HG03025 (cell line): ENCODE results near the gene HFE.
"Not testable (repeated sequence)": the region's sequence is repeated elsewhere in the genome, so short reads cannot be mapped to it uniquely, and the experiment has no call there.

Experiments used
- ATAC-seq: cut with Tn5 transposase; IDR thresholded peaks from one replicate; pipeline ENCODE4 v1.9.1; 2021; ENCODE audit warnings: mild to moderate bottlenecking, moderate library complexity; ENCODE audit not compliant: unreplicated experiment, low FRiP score

HFE gene

GRCh38 chr6:26087284-26088115 lies at the start of gene HFE:
HFE (plus strand) TSS chr6:26087429; CDS start chr6:26087441, 12 bp downstream.
- no peak for ATAC-seq

- no peak for ATAC-seq
Measured at GRCh38 chr6:26041946-26042345, 45.3 kb upstream of the HFE start.

GRCh38 chr6:26043384-26044139 lies 43.7 kb upstream of the HFE start:
- peak; percentile 65 for ATAC-seq

DNA sequence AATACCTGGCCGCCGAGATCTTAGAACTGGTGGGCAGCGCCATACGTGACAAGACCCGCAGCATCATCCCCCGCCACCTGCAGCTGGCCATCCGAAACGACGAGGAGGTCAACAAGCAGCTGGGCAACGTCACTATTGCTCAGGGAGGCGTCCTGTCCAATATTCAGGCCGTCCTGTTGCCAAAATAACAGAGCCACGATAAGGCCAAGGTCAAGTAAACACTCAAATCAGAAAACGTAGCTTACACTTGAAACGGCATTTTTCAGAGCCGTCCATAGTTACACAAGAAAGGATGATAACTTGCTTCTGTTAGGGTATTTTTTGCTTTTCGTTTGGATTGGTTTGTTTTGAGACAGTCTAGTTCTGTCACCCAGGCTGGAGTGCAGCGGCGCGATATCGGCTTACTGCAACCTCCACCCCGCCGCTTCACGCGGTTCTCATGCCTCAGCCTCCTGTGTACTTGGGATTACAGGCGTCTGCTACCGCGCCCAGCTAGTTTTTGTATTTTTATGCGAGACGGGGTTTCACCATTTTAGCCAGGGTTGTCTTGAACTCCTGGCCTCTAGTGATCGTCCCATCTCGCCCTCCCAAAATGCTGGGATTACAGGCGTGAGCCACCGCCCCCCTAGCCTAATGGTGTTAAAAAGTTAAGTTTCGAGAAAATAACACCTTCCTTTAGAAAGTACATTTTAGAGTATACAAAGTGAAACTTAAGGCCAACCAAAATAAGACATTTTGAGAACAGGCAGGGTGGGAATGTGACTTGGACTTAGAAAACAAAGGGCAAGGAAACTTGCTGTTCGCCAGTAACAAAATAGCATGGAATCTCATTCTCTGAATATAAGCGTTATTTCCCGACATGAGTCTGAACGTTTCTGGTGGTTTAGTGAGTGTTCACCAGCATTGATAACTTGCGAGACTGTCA lies 42.8 kb upstream of the HFE start:
- ATAC-seq = peak; percentile 29

DNA sequence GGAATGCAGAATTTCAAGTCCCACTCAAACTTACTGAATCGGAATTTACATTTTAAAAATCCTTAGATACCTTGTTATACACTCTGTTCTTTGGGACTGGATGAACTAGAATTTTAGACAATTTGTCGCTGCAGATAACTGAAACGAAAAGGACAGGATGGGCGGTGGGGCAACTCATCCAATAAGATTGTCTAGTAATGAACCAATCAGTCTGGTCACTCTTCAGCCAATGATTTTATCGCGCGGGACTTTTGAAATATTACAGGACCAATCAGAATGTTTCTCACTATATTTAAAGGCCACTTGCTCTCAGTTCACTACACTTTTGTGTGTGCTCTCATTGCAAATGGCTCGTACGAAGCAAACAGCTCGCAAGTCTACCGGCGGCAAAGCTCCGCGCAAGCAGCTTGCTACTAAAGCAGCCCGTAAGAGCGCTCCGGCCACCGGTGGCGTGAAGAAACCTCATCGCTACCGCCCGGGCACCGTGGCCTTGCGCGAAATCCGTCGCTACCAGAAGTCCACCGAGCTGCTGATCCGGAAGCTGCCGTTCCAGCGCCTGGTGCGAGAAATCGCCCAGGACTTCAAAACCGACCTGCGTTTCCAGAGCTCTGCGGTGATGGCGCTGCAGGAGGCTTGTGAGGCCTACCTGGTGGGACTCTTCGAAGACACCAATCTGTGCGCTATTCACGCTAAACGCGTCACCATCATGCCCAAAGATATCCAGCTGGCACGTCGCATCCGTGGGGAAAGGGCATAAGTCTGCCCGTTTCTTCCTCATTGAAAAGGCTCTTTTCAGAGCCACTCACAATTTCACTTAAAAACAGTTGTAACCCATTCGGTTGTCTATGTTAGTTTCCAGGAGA lies 41.9 kb upstream of the HFE start:
- ATAC-seq = peak; percentile 46

GRCh38 chr6:26045928-26046368 lies 41.3 kb upstream of the HFE start:
- ATAC-seq = no peak

- not testable (repeated sequence) for ATAC-seq
Measured at GRCh38 chr6:26047329-26047728, 39.9 kb upstream of the HFE start.

- no peak for ATAC-seq
Measured at GRCh38 chr6:26048590-26048989, 38.6 kb upstream of the HFE start.

GRCh38 chr6:26051665-26052310 lies 35.4 kb upstream of the HFE start:
- no peak for ATAC-seq

DNA sequence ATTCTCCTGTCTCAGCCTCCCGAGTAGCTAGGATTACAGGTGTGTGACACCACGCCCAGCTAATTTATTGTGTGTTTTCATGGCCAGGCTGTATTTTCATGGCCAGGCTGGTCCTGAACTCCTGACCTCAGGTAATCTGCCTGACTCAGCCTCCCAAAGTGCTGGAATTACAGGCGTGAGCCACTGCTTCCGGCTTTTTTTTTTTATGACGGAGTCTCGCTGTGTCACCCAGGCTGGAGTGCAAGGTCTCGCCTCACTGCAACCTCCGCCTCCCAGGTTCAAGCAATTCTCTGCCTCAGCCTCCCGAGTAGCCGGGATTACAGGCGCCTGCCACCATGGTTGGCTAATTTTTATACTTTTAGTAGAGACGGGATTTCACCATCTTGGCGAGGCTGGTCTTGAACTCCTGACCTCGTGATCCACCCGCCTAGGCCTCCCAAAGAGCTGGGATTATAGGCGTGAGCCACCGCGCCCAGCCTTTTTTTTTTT lies 34.4 kb upstream of the HFE start:
- not testable (repeated sequence) for ATAC-seq

- no peak for ATAC-seq
Measured at GRCh38 chr6:26053992-26054780, 33.0 kb upstream of the HFE start.

DNA sequence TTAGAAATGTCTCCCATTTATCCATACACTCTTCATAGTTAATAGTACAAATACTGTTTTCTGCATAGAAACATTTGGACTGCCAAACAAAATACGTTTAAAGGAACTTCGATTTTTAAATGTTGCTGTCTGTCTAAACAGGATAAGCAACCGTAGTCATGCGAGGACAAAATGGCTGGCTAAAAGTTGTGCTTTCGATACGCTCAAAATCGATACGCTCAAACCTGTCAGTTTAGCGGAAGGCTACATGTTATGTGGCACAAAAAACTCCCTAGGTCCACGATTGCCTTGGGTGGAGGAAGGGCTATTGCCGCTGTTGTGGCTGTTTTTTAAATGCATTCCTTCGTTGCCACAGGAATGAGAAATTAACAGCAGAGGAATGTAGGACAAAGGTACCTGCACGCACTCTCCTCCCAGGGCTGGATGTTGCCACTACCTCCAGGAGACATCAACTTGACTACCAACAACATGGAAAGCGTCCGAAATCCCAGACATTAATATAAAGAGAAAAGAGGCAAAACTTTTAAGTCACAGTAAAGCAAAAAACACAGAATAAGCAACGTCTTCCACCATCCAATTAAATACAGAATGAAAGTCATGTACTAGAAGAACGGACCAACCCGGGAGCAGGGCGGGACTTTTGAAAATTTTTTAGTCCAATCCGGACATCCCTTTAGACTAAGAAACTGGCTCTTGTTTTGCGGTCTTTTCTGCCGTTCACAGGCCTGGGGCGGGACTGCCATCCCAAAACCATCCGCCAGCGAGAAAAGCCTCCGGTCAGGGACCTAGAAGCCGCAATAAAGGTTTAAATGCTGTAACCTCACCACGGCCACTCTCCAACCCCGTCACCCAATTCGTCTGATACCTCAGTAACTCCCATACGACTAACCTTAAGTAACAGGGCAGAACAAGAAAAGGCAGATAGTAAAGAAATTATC lies 32.2 kb upstream of the HFE start:
- ATAC-seq = peak; percentile 59

DNA sequence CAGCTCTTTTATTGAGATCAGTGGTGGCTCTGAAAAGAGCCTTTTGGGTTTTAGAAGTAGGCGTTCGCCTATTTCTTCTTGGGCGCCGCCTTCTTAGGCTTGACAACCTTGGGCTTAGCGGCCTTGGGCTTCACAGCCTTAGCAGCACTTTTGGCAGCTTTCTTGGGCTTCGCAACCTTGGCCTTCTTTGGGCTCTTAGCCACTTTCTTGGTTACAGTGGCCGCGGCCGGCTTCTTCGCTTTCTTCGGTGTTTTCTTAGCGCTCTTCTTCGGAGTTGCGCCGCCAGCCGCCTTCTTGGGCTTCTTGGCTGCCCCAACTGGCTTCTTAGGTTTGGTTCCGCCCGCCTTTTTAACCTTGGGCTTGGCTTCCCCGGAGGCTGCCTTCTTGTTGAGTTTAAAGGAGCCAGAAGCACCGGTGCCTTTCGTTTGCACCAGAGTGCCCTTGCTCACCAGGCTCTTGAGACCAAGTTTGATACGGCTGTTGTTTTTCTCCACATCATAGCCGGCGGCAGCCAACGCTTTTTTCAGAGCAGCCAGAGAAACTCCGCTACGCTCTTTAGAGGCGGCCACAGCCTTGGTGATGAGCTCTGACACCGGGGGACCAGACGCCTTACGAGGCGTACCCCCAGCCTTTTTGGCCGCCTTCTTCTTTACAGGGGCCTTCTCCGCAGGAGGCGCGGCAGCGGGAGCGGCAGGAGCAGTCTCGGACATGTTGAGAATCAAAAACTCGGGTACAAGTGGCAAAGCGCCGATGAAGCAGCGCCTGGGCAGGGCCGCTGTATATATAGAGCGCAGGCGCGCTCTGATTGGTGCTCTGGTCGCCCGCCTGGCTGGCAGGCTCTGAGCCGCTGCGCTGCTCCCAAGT lies 31.3 kb upstream of the HFE start:
- ATAC-seq = peak; percentile 67

DNA sequence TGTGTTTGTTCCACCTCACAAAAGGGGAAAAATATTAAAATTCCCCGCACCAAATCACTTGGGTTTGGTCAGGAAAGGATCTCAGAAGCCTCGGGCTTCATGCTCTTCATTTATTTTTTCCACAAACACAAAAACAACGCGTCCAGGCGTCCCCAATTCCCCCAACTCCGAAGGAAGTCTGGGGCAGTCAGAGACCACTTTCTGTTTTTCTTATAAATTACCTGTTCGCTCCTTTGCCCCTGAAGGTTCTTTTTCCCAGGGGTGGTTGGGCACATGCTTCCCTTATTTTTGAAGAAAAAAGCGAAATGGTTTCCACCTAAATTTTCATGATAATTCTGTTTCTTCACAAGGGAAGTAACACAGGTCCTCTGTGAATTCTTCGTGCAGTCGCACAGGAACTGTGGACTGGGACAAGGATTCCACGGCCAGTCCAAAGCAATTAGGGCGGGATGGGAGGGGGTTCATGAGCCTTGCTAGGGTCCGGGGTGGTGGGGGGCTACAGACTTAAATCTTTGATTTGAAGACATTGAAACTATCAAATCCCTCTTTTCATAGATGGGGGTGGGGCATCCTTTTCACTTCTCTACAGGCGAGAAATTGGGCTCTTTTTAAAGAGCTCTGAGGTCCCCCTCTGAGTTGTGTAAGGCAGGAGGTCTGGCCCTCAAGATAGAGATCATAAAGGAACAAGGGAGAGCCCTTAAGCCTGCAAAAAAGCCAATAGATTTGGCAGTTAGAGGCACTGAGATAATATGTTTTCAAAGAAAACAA lies 30.5 kb upstream of the HFE start:
- no peak for ATAC-seq

DNA sequence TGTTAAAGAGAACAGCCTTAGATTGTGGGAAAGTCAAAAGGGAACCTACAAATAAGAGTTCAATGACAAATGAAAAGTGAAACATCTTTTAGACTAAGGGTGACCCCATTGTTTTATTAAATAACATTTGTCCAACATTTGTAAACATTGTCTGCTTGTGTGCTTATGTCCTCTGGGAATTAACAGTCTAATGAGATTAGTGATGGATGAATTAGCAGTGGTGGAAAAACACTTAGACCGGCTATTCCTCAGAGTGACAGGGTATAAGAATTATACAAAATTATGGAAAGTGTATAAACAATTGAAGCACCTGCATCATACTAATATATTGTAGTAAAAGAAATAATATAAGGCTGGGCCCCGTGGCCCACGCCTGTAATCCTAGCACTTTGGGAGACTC lies 29.3 kb upstream of the HFE start:
- ATAC-seq = no peak
